Measurements from ENCODE around the gene PHF21A.

DNA sequence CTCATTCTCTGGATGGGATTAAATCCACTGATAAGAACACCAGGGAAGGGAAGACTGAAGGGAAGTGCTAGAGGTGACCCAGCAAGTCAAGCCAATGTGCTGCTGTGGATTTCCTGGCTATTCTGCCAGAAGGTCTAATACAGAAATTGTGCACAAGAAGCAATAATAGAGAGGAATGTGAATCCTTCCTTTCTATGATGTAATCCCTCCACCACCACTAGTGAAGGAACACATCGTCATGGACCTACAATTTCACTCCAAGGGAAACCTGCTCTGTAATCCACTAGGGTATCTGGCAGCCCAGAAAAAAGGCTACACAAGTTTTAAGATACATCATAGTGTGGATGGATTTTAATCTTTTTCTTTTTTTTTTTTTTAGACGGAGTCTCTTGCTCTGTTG lies 181.4 kb downstream of the PHF21A start:
- TF ChIP-seq ZNF274 (IDR thresholded peaks at IDR 0.05; ENCODE audit: low read depth, low read length) (no peak), YY1 (IDR thresholded peaks at IDR 0.05; ENCODE audit: insufficient read depth, insufficient read length) (no peak)
